HG03064 (cell line): ENCODE results near the gene CSK.

ENCODE experiments used
- ATAC-seq: cut with Tn5 transposase; IDR thresholded peaks from one replicate; pipeline ENCODE4 v1.9.1; 2021; ENCODE audit warnings: low read depth; ENCODE audit not compliant: unreplicated experiment

CSK gene

GRCh38 chr15:74822233-74822632 lies 40.4 kb downstream of the CSK start:
- ATAC-seq = no peak

DNA sequence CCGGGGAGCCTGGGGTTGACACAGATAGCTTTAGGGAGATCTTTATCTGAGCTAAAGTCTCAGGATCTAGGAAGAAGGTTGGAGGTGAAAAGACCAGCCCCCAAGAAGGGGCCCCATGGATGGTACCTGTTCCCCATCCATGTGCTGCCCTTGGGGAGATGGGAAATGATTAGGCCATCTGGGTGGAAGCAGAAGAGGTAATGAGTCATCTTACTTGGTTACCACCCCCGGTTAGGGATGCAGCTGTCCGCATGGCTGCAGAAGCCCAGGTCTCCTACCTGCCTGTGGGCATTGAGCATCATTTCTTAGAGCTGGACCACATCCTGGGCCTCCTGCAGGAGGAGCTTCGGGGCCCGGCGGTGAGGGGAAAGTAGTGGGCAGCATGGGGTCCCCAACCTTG lies 41.4 kb downstream of the CSK start:
- no peak for ATAC-seq

DNA sequence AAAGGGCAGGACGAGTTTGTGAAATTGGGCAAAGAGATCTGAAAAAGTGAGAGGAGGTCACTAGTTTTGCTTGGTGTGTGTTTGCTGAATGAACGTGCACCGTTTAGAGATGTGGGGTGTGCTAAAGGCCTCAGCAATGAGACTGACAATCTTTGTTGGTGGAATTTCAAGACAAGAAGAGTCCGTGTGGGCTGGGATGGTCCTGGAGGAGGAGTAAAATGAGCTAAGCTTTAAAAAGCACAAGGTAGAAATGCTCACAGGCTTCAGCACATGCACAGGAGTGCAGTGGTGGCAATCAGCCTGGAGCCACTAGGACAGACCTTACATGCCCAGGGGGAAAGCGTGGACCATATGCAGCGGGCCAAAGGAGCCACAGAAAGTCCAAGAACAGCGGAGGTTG lies 43.1 kb downstream of the CSK start:
- ATAC-seq = no peak

DNA sequence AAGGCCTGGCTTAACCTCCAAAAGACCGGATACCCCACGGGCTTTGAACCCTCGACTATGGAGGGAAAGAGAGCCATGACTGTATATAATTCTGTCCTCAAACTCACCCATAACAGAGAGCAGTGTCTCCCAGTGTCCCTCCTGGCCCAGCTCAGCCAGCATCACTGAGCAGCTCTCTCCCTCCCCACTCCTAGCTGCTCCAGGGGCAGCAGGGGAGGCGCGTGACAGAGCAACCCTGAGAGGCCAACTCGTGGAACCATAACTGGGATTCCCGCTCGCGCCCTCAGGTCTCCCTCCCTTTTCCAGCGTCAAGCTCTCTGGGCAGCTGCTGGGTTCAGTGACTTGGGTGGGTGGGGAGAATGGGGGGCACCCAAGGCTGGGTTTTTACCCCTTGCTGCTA lies 44.0 kb downstream of the CSK start:
- no peak for ATAC-seq

GRCh38 chr15:74826364-74826819 lies 44.5 kb downstream of the CSK start, which contains the start of gene CPLX3:
TSS of gene CPLX3 (plus strand) at chr15:74826627. CDS start at chr15:74826704, 77 bp downstream.
- ATAC-seq = no peak

DNA sequence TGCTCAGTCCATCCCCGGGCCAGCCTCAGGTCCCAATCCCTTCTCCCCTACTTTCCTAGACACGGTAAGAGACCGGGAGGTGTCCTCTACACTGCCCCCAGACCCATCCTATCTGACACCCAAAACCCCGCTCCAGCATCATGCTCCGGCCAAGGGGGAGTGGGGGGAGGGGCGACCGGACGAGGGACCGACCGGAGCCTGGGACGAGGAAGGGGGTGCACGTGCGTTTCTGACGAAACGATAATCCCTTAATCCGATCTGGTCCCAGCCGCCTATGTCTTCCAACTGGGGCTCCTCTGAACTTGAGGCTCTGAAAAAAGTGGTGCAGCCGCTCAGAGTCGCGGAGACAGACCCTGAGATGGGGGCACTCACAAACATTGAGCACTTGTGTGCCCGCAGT lies 45.0 kb downstream of the CSK start:
- ATAC-seq = no peak

DNA sequence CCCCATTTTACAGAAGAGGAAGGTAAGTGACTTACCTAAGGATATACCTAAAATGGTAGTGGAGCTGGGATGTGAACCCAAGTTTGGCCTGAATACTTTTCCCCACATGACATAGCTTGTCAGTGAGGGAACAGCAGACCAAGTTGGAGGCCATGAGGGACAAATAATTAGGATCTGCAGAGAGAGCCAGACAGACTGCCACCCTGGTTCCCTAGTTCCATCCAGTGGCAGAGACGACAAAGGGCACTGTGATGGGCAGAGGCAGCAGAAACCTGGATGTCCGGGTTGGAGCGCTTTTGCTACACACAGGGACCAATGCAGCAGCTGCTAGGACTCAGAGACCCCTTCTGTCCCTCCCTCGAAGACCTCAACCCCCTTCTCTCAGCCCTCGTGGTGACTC lies 45.7 kb downstream of the CSK start:
- ATAC-seq = no peak

- no peak for ATAC-seq
These were observed 47.0 kb downstream of the CSK start for GRCh38 chr15:74828835-74829234.

DNA sequence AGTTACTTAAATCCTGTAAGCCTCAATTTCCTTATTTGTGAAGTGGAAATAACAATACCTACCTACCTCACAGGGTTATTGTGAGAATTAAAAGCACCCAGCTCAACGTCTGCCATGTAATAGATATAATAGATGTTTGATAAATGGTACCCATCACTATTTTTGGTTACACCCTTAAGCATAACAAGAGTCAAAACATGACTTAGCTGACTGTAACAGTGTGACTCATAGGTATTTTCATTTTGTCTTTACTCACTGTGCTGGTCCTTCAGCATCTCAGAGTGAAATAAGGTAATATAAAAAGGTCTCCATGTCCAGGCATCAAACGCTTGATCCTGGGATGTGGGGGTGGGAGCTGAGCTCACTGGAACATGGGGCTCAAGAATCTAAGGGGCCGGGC lies 47.6 kb downstream of the CSK start:
- no peak for ATAC-seq

DNA sequence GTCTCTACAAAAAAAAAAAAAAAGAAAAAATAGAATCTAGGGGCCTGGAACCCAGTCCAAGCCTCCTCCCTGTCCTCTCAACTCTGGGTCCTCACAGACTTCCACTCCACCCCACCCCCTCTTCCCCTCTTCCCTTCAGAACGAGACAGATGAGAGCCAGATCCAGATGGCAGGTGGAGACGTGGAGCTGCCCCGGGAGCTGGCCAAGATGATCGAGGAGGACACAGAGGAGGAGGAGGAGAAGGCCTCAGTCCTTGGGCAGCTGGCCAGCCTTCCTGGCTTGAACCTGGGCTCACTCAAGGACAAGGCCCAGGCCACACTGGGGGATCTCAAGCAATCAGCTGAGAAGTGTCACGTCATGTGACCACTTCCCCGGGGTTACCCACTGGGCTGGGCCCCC lies 48.1 kb downstream of the CSK start:
- ATAC-seq = no peak

DNA sequence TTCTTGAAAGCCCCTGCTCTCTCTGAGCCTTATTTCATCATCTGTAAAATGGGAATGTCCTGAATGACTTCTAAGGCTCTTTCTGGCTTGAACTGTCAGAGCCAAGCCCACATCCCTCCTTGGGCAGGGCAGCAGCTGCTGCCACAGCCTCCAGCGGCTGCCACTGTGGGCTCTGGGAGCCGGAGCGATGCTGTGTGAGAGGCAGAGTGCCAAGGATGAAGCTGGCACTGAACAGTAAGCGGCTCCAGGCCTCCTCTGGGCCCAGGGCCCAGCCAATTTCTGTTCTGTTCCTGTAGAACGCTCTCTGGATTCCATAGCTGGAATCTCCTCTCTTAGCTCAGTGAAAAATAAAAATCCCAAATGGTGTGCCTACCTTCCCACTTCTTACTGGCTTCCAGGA lies 49.0 kb downstream of the CSK start:
- no peak for ATAC-seq

DNA sequence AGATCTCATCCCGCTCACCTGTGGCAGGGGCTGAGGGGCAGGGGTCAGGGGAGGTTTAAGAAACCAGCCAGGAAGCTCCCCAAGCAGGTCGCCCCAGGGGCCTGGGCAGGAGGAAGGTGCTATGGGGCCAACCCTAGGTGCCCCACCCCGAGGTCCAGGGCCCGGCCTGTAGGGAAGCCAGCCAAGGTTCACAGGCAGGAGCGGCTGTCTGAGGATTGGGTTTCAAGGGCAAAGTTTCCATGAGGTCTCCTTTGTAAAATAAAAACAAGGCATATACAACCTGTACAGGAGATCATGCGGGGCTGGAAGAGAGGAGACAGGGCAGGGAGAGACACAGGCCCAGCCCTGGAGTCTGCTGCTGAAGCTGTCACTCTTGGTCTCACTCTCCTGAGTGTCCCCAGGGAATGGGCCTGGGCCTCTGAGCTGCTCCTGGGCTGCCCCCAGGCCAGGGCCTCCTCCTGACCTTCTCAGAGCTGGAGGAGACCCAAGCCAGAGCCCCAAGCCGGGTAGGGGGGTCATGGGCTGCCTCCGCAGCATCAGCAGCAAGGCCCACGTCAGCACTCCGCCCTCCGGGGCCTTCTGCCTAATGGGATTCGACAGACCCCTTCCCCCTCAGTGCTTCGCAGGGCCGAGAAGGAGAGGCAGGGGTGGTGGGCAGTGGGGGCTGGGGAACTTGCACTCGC lies 50.1 kb downstream of the CSK start:
- no peak for ATAC-seq

DNA sequence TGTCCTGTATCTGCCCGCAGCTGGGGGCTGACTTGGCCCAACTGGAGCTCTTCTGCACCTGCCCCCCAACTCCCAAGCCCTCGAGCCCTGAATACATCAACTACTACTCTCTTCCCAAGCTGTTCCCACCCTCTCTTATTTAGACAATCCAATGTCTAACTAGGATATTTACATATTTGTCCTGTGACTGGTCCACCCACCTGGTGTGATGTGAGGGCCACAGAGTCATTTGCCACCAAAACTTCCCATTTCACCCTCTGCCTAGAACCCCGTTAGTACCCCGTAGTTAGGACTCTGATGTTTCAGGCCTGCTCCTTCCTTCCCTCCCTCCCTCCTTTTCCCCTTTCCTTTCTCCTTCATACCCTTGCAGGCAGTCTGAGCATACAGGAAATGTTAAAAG lies 50.9 kb downstream of the CSK start:
- ATAC-seq = no peak

- ATAC-seq = no peak
These were observed 51.7 kb downstream of the CSK start for GRCh38 chr15:74833376-74834107.

DNA sequence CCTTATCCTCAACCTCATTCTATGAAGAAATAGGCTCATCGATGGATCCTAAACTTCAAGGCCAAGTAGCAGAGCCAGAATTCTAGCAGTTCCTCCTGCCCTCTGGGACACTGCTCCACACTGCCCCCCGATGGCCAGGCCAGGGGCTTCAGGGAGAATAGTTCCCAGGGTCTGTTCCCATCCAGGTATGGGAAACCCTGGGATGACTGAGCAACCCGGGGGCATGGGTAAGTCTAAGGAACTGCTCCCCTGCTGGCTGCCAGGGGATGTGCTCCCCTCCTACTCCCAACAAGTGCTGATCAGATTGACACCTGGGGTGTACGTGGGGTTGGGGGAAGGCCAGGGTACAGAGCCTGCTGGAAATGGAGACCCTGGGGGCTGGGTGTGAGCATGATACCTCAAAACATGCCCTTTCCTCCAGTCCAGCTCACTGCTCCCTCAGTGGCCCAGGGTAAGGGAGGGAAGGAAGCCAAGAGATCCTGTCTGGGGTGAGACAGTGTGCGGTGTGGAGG lies 53.5 kb downstream of the CSK start:
- ATAC-seq = no peak

GRCh38 chr15:74836846-74837245 lies 55.0 kb downstream of the CSK start:
- no peak for ATAC-seq

GRCh38 chr15:74837482-74838136 lies 55.7 kb downstream of the CSK start:
- no peak for ATAC-seq

DNA sequence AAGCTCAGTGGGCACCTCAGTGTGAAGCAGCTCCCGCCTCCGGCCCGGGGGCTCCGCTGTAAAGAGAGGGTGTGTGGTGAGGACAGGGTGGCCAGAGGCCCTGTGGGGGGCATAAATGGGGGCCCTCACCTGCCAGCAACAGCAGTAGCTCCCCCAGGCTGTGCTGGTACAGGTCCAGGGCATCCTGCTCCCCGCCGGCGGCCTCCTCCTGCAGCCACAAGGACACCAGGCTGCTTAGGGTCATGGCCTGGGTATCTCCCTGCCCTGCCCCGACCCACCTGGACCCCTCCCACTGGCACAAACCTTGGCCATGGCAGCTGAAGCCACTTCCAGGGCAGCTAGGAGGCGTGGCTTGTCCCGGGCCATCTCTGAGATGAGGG lies 56.2 kb downstream of the CSK start:
- ATAC-seq = no peak

GRCh38 chr15:74838746-74839525 lies 57.1 kb downstream of the CSK start:
- ATAC-seq = no peak

DNA sequence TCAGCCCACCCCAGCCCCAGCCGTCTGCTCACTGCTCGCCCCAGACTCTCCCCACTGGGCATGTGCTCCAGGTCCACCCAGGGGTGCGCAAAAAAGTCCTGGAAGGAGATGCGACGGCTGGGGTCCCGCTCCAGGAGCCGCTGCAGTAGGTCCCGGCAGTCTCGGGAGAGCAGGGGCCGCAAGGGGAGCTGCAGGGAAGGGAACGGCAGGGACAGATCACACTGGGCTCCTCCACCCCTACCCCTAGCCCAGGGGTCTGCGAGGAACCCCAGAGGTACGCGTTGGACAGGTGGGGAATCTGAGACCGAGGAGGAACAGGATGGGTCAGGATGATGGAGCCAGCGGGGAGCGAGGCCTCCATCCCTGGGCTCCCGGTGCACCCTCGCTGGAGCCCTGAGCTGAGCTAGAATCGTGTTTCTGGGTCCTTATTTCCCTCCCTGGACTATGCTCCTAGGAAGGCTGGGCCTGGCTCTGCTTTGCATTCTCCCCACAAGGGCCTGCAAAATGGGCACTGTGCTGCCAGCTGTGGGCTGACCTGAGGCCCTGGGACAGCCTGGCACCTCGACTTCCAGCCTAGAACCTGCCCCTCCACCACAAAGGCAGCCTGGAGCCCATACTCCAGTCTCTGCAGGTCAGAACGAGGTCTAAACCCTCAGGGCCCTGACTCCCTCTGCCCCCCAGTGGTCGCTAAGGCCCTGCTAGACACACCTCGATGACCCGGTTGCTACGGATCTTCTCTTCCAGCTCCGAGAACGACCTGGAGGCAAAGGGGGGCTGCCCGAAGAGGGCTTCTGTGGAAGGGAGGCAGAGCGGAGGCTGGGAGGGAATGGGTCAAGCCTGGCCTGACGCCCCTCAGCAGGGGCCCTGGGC lies 57.9 kb downstream of the CSK start:
- ATAC-seq = no peak
